ENCODE measurements around the gene PIGL.

Gene PIGL

GRCh38 chr17:16314189-16314588 lies 97.2 kb downstream of the PIGL start:
- no peak for DNase-seq

GRCh38 chr17:16314859-16315258 lies 97.8 kb downstream of the PIGL start:
- no peak for DNase-seq

- no peak for DNase-seq
Observed at GRCh38 chr17:16319969-16320368, 103.0 kb downstream of the PIGL start.

GRCh38 chr17:16322636-16323035 lies 105.6 kb downstream of the PIGL start:
- no peak for DNase-seq

GRCh38 chr17:16325964-16326363 lies 109.0 kb downstream of the PIGL start:
- DNase-seq = no peak

- DNase-seq = no peak
Observed at GRCh38 chr17:16327018-16327417, 110.0 kb downstream of the PIGL start.

- no peak for DNase-seq
Observed at GRCh38 chr17:16328997-16329396, 112.0 kb downstream of the PIGL start.

GRCh38 chr17:16329519-16330271 lies 112.7 kb downstream of the PIGL start:
- peak; percentile 2 for DNase-seq

GRCh38 chr17:16338391-16338790 lies 121.4 kb downstream of the PIGL start:
- no peak for DNase-seq

- DNase-seq = no peak
Observed at GRCh38 chr17:16339402-16339801, 122.4 kb downstream of the PIGL start.

- no peak for DNase-seq
Observed at GRCh38 chr17:16339959-16340358, 122.9 kb downstream of the PIGL start.

GRCh38 chr17:16342979-16343378 lies 126.0 kb downstream of the PIGL start:
- DNase-seq = no peak

- no peak for DNase-seq
Observed at GRCh38 chr17:16343569-16343968, 126.6 kb downstream of the PIGL start.

- no peak for DNase-seq
Observed at GRCh38 chr17:16345565-16345964, 128.6 kb downstream of the PIGL start.

- DNase-seq = no peak
Observed at GRCh38 chr17:16346721-16347271, 129.8 kb downstream of the PIGL start.

- no peak for DNase-seq
Observed at GRCh38 chr17:16348586-16348985, 131.6 kb downstream of the PIGL start.

- no peak for DNase-seq
Observed at GRCh38 chr17:16349431-16349830, 132.4 kb downstream of the PIGL start.

GRCh38 chr17:16351831-16352230 lies 134.8 kb downstream of the PIGL start:
- no peak for DNase-seq

GRCh38 chr17:16352303-16352666 lies 135.3 kb downstream of the PIGL start:
- peak; percentile 14 for DNase-seq

GRCh38 chr17:16352667-16353316 lies 135.8 kb downstream of the PIGL start:
- DNase-seq = no peak

GRCh38 chr17:16353317-16354174 lies 136.5 kb downstream of the PIGL start, which contains the start of gene CENPV:
TSS of gene CENPV (minus strand) at chr17:16353469. CDS start at chr17:16353436, 33 bp downstream.
- peak; percentile 4 for DNase-seq

- DNase-seq = no peak
Observed at GRCh38 chr17:16354585-16354984, 137.6 kb downstream of the PIGL start.

GRCh38 chr17:16358394-16358793 lies 141.4 kb downstream of the PIGL start:
- no peak for DNase-seq

Measured in NCI-H2029 (cell line).